H1 (cell line): ENCODE measurements around the gene RAB40B. TPM values are rescaled to one million over a fixed set of nuclear protein-coding genes. Genes with fewer than 3 reads are reported as not detected.

ENCODE experiments used
- CTCF ChIA-PET: fragments of 300-600 bp; sonication (Branson Sonifier 250); formaldehyde crosslinking; loops from one replicate; lab custom pipeline; 2021; ENCODE audit not compliant: partially characterized antibody; lab: Charles Lee
- POLR2A ChIA-PET: fragments of 300-600 bp; sonication (Branson Sonifier 250); formaldehyde crosslinking; loops from one replicate; lab custom pipeline; 2021; ENCODE audit warnings: inconsistent platforms; ENCODE audit not compliant: partially characterized antibody; lab: Charles Lee
- DNase-seq, 2 experiments: peaks; one replicate each; pipeline versions ENCODE4 v3.0.0 to v3.0.0-alpha.2; 2010 to 2022; ENCODE audit warnings: low spot score in 2 of 2, low read depth in 1 of 2, mixed read lengths in 1 of 2
- FAIRE-seq: peaks from 2 replicates; lab custom pipeline; 2011; peaks lifted over from hg19 to GRCh38; lab: Jason Lieb, UNC
- H2AFZ ChIP-seq: 2 replicates; pipeline ENCODE4 v1.8.1; 2012; ENCODE audit warnings: low read length, inconsistent platforms
- H2AK5ac ChIP-seq: 2 replicates; pipeline ENCODE4 v1.6.1; 2013; ENCODE audit warnings: low read depth, low read length
- H2BK120ac ChIP-seq: replicated peaks from 2 replicates; pipeline ENCODE3; 2013; ENCODE audit warnings: low read depth, low read length, inconsistent platforms
- H2BK12ac ChIP-seq: 2 replicates; pipeline ENCODE4 v1.6.1; 2013; ENCODE audit warnings: low read depth, low read length
- H2BK15ac ChIP-seq: 2 replicates; pipeline ENCODE4 v1.6.1; 2013; ENCODE audit warnings: low read length
- H2BK20ac ChIP-seq: 2 replicates; pipeline ENCODE4 v1.6.1; 2013; ENCODE audit warnings: low read length
- H2BK5ac ChIP-seq: 2 replicates; pipeline ENCODE4 v1.6.1; 2013; ENCODE audit warnings: low read depth, low read length
- H3K14ac ChIP-seq: 2 replicates; pipeline ENCODE4 v1.6.1; 2013; ENCODE audit warnings: inconsistent platforms; ENCODE audit not compliant: insufficient read length
- H3K18ac ChIP-seq: 2 replicates; pipeline ENCODE4 v1.6.1; 2013; ENCODE audit warnings: low read length; ENCODE audit errors: extremely low read depth
- H3K23ac ChIP-seq: 2 replicates; pipeline ENCODE4 v1.6.1; 2013; ENCODE audit warnings: inconsistent platforms; ENCODE audit not compliant: insufficient read length
- H3K23me2 ChIP-seq: 2 replicates; pipeline ENCODE4 v1.6.1; 2013; ENCODE audit warnings: low read depth, low read length
- H3K27ac ChIP-seq: 2 replicates; pipeline ENCODE4 v1.6.1; 2011; ENCODE audit warnings: low read depth, low read length, inconsistent platforms
- H3K27me3 ChIP-seq, 4 experiments: replicated peaks in 1 of 4; 1 replicate in 1 of 4; 2 replicates in 3 of 4; pipeline versions ENCODE4 v1.6.1 to v1.8.1; 2011 to 2013; ENCODE audit warnings: low read length in 3 of 4, mild to moderate bottlenecking in 3 of 4, inconsistent platforms in 2 of 4, mixed read lengths in 2 of 4, moderate library complexity in 1 of 4; ENCODE audit not compliant: control insufficient read depth in 3 of 4, insufficient read depth in 3 of 4; ENCODE audit errors: extremely low read depth in 1 of 4
- H3K36me3 ChIP-seq, 4 experiments: 2 replicates each; pipeline versions ENCODE4 v1.6.1 to v1.8.1; 2011 to 2013; ENCODE audit warnings: mild to moderate bottlenecking in 4 of 4, low read length in 3 of 4, moderate library complexity in 2 of 4, control low read depth in 1 of 4, inconsistent platforms in 1 of 4; ENCODE audit not compliant: insufficient read depth in 4 of 4, control insufficient read depth in 2 of 4
- H3K4ac ChIP-seq: replicated peaks from 2 replicates; pipeline ENCODE3; 2013; ENCODE audit warnings: low read length, low read depth, mixed read lengths, inconsistent platforms; ENCODE audit not compliant: insufficient read length
- H3K4me1 ChIP-seq, 4 experiments: replicated peaks in 1 of 4; 1 replicate in 1 of 4; 2 replicates in 3 of 4; pipeline versions ENCODE4 v1.6.1 to v1.8.1; 2011 to 2013; ENCODE audit warnings: low read length in 3 of 4, inconsistent platforms in 2 of 4, mixed read lengths in 1 of 4; ENCODE audit not compliant: insufficient read depth in 4 of 4, control insufficient read depth in 3 of 4
- H3K4me2 ChIP-seq, 2 experiments: 2 replicates each; pipeline versions ENCODE4 v1.6.1 to v1.8.1; 2011 to 2013; ENCODE audit warnings: low read depth in 2 of 2, low read length in 2 of 2, control low read depth in 1 of 2, inconsistent platforms in 1 of 2, mild to moderate bottlenecking in 1 of 2; ENCODE audit not compliant: insufficient read depth in 1 of 2
- H3K4me3 ChIP-seq, 4 experiments: fragments of 200-600, 300-600 bp in 1 of 4; sonication (generic), shearing (Covaris generic), sonication (Bioruptor Twin) in 1 of 4; 2 replicates each; pipeline versions ENCODE4 v1.5.1 to v1.8.1; 2011 to 2016; ENCODE audit warnings: low read length in 4 of 4, low read depth in 3 of 4, control low read depth in 2 of 4, inconsistent platforms in 2 of 4, mild to moderate bottlenecking in 2 of 4, mixed read lengths in 1 of 4, moderate library complexity in 1 of 4; ENCODE audit not compliant: insufficient read depth in 2 of 4; ENCODE audit errors: extremely low read depth in 1 of 4
- H3K56ac ChIP-seq: replicated peaks from 2 replicates; pipeline ENCODE3; 2013; ENCODE audit warnings: low read depth, mild to moderate bottlenecking, mixed read lengths, low read length, inconsistent platforms; ENCODE audit not compliant: insufficient read length
- H3K79me1 ChIP-seq: 2 replicates; pipeline ENCODE4 v1.6.1; 2013; ENCODE audit warnings: low read depth, low read length, control low read depth
- H3K79me2 ChIP-seq, 2 experiments: 2 replicates each; pipeline versions ENCODE4 v1.6.1 to v1.8.1; 2012 to 2013; ENCODE audit warnings: low read length in 2 of 2, mild to moderate bottlenecking in 2 of 2, inconsistent platforms in 1 of 2; ENCODE audit not compliant: insufficient read depth in 2 of 2, control insufficient read depth in 1 of 2
- H3K9ac ChIP-seq, 4 experiments: replicated peaks in 1 of 4; 1 replicate in 1 of 4; 2 replicates in 3 of 4; pipeline versions ENCODE4 v1.6.1 to v1.8.1; 2011 to 2013; ENCODE audit warnings: low read depth in 3 of 4, low read length in 3 of 4, control low read depth in 2 of 4, mild to moderate bottlenecking in 2 of 4, moderate library complexity in 2 of 4, inconsistent platforms in 1 of 4; ENCODE audit errors: extremely low read depth in 1 of 4
- H3K9me3 ChIP-seq, 2 experiments: 2 replicates each; pipeline versions ENCODE4 v1.6.1 to v1.8.1; 2012 to 2013; ENCODE audit warnings: mild to moderate bottlenecking in 2 of 2, moderate library complexity in 2 of 2, control low read depth in 1 of 2, inconsistent platforms in 1 of 2, low read depth in 1 of 2, low read length in 1 of 2, mixed read lengths in 1 of 2; ENCODE audit not compliant: insufficient read depth in 2 of 2
- H4K20me1 ChIP-seq, 2 experiments: replicated peaks in 1 of 2; 2 replicates each; pipeline versions ENCODE3 to v1.8.1; 2011 to 2013; ENCODE audit warnings: inconsistent platforms in 2 of 2, low read length in 2 of 2, mild to moderate bottlenecking in 1 of 2; ENCODE audit not compliant: insufficient read depth in 2 of 2, control insufficient read depth in 1 of 2
- H4K5ac ChIP-seq: 2 replicates; pipeline ENCODE4 v1.6.1; 2013; ENCODE audit warnings: low read length, low read depth, mixed read lengths, inconsistent platforms; ENCODE audit not compliant: insufficient read length
- H4K8ac ChIP-seq: 2 replicates; pipeline ENCODE4 v1.8.0; 2013; ENCODE audit warnings: mild to moderate bottlenecking, moderate library complexity, low read length, inconsistent platforms; ENCODE audit not compliant: insufficient read depth; ENCODE audit errors: extremely low read depth
- H4K91ac ChIP-seq: replicated peaks from 2 replicates; pipeline ENCODE3; 2013; ENCODE audit warnings: low read length, mixed read lengths, inconsistent platforms; ENCODE audit not compliant: insufficient read length
- ATF2 ChIP-seq: IDR thresholded peaks from 2 replicates; pipeline ENCODE4 v1.6.1; 2012; ENCODE audit warnings: low read length, inconsistent platforms
- WGBS, 2 experiments: shearing (Covaris generic) in 1 of 2; methylation state at CpG; one replicate each; pipeline versions ENCODE4 v1.1.6 to v1.1.7; 2013 to 2015; ENCODE audit warnings: low lambda C conversion rate in 2 of 2, mixed read lengths in 2 of 2, inconsistent platforms in 1 of 2, low coverage in 1 of 2, missing lambda C conversion rate in 1 of 2; ENCODE audit not compliant: insufficient replicate concordance in 2 of 2, insufficient coverage in 1 of 2, insufficient read length in 1 of 2; ENCODE audit errors: extremely low coverage in 1 of 2, missing lambda C conversion rate in 1 of 2; 5-methylcytosine and 5-hydroxymethylcytosine counted together
- polyA plus RNA-seq, 7 experiments: library from polyadenylated mRNA; depleted of rRNA in 3 of 7; stranded (reverse) in 5 of 7; unstranded in 2 of 7; fragments of >200 nt in 5 of 7; fragments of 200-250 nt in 2 of 7; gene quantifications; 1 replicate in 5 of 7; 2 replicates in 1 of 7; 4 replicates in 1 of 7; pipeline versions ENCODE4 v1.2.1 to v1.2.3, GENCODE V29; 2011 to 2013; ENCODE audit warnings: missing spikeins in 2 of 7, mixed read lengths in 2 of 7
- total RNA-seq: library from RNA; stranded (reverse); fragmentation: NEBNext Ultra II Directional; extraction: Animal tissue kit (Norgen Biotek cat#: 25700); gene quantifications from 2 replicates; pipeline ENCODE4 v1.2.1, GENCODE V29; 2021

RAB40B gene
- total and polyA plus RNA-seq, 2 of the 8 experiments (the other 6 are each of a cell fraction or from before 2014, with no cell fraction given) = 3.1 to 4.6 TPM

GRCh38 chr17:82648742-82649331 is 49.7 kb downstream of the RAB40B start:
- TF ChIP-seq ATF2 = no peak
- no peaks in the 10 kb centered on the region for H3K9me3 ChIP-seq
- no peak overlapping the region for H3K23ac ChIP-seq
- no peak overlapping the region; a peak in 3 of 7 replicates for H3K9ac ChIP-seq
- no peaks in the 10 kb centered on the region; a peak in 1 of 7 replicates for H3K27me3 ChIP-seq
- ChIA-PET CTCF (interaction anchor here (1.4 kb wide), 1 partner anchor 9 kb away, joined by 4 read pairs; no protein-coding TSS in a partner anchor), POLR2A (interaction anchor here (0.6 kb wide), 1 partner anchor 102 kb away, joined by 3 read pairs; no protein-coding TSS in a partner anchor)
- H2AK5ac ChIP-seq = no peak overlapping the region
- H2BK12ac ChIP-seq = 0 out of 2 replicates have a peak overlapping the region, but pooled peaks have one; percentile 17
- peaks cover 23 to 40% of the 10 kb centered on the region in 2 experiments for H3K79me2 ChIP-seq
- no peak overlapping the region for H3K14ac ChIP-seq
- no peak overlapping the region for H3K27ac ChIP-seq
- no peak overlapping the region for H2BK15ac ChIP-seq
- peak overlapping the region; percentile 61 to 76 for H3K4me2 ChIP-seq
- peak overlapping the region; percentile 80 for H4K8ac ChIP-seq
- DNase-seq (peak in 1 of 2 experiments; percentile 66), FAIRE-seq (no peak)
- no peak overlapping the region; the same call in 1 of the 2 replicates for H2AFZ ChIP-seq
- peaks cover 4 to 7% (median 5%) of the 10 kb centered on the region in 4 experiments; a peak in 7 of 8 replicates for H3K36me3 ChIP-seq
- peak overlapping the region; percentile 96 for H3K4ac ChIP-seq
- peak overlapping the region in 3 of 4 experiments; percentile 25 to 56 (median 26); a peak in 4 of 8 replicates for H3K4me3 ChIP-seq
- peaks cover 3% of the 10 kb centered on the region for H3K79me1 ChIP-seq
- H3K4me1 ChIP-seq = peaks cover 0 to 8% (median 3%) of the 10 kb centered on the region in 4 experiments; a peak in 5 of 7 replicates
- peak overlapping the region; percentile 76 for H4K5ac ChIP-seq
- no peak overlapping the region for H2BK5ac ChIP-seq
- peak overlapping the region; percentile 4; the same call in 1 of the 2 replicates for H3K18ac ChIP-seq
- H4K20me1 ChIP-seq = peaks cover 7 to 10% of the 10 kb centered on the region in 2 experiments
- peaks cover 6% of the 10 kb centered on the region; the same call in 1 of the 2 replicates for H3K23me2 ChIP-seq
- no peak overlapping the region for H2BK20ac ChIP-seq
- H2BK120ac ChIP-seq = no peak overlapping the region
- H3K56ac ChIP-seq = no peak overlapping the region
- peak overlapping the region; percentile 34 for H4K91ac ChIP-seq
- 72% methylated on average over 3 of the region's 37 CpGs; no CpG with 5 or more reads in 1 of the 2 experiments for WGBS, 2 experiments
